CD4-positive, alpha-beta T cell treated with Interleukin-1 beta for 1 hour (primary cell): ENCODE measurements around the gene ACTL8.

Experiments
- DNase-seq, 2 donors: peaks; one replicate each; pipeline ENCODE4 v3.0.0-alpha.2; 2020 to 2022

Gene ACTL8

DNA sequence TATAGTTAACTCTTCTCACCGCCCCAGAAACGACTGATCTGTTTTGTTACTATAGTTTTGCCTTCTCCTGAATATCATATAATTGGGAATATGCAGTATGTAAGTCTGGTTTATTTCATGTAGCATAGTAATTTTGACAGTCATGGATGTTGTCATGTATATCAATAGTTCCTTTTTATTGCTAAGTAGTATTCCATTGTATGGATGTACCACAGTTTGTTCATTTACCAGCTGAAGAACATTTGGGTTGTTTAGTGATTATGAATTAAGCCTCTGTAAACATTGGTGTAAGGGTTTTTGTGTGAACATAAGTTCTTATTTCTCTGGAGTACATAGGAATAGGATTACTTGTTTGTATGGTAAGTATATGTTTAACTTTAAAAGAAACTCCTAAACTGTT lies 55.5 kb downstream of the ACTL8 start:
- no peak for DNase-seq

DNA sequence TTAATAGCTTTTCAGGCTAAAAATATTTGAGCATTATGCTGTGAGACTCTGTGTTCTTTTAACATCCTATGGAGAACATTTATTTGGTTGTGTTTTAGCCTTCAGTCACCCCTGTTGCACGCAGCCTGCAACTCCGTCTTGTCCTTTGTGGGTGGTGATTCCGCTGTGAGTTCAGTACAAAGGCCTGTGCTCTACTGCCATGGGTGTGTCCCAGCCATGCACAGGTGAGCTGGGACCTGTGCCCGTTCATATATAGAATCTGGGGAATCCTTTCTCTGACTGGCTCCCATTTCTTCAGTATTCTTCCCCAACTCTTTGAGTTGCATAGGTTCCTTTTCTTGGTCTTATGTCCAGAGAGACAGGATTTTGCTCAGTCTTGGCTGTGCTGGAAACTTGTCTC lies 61.4 kb downstream of the ACTL8 start:
- DNase-seq = no peak

GRCh38 chr1:17819129-17819802 lies 64.1 kb downstream of the ACTL8 start:
- DNase-seq = no peak

GRCh38 chr1:17820198-17820597 lies 65.1 kb downstream of the ACTL8 start:
- DNase-seq = no peak

DNA sequence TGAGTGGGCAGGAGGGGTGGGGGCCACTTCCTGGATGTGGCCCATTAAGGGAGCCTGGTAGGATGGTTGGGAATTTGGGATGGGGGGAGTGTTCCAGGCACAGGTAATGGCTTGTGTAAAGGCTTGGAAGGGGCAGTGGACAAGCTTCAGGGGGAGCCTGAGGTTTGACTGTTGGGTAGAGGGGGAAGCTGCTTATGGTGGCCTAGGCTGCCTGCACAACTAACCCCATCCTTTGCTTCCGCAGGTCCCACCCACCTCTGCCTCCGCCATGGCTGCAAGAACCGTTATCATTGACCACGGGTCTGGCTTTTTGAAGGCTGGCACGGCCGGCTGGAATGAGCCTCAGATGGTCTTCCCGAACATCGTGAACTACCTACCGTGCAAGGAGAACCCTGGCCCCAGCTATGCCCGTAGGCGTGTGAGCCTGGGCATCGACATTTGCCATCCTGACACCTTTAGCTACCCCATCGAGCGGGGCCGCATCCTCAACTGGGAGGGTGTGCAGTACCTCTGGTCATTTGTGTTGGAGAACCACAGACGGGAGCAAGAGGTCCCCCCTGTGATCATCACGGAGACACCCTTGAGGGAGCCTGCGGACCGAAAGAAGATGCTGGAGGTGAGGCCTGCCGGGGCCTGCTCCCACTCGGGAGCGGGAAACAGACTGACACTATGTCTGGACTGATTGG lies 67.8 kb downstream of the ACTL8 start:
- no peak for DNase-seq

DNA sequence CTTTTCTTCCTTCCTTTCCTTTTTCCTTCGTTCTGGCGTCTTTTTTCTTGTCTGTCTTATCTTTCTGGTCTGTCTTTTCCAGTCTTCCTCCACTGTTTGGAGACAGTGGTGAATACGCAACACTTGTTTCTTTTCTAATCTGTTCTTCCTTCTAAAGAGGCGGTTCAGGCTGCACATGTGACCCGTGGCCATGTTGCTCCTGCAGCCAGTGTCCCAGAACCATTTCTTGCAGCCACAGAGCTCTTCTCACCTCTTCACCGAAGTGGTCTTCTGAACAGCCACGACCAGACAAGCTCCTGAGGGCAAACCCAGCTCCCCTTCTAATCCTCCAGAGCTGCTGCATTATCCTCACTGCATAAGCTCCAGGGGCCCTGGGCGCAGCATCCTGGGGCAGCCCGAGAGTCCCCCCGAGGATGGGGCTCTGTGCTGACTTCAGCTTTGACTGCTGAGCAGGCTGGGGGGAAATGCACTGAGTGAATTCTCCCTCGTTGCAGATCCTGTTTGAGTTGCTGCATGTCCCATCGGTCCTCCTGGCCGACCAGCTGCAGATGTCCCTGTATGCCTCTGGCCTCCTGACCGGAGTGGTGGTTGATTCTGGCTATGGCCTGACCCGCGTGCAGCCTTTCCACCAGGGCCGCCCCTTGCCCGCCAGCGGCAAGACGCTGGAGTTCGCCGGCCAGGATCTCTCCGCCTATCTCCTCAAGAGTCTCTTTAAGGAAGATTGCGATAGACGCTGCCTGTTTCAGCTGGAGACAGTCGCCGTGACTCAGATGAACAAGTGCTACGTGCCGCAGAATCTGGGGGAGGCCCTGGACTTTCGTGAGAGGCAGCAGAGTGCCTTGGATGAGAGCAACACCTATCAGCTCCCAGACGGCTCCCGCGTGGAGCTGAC lies 70.4 kb downstream of the ACTL8 start:
- DNase-seq = no peak

DNA sequence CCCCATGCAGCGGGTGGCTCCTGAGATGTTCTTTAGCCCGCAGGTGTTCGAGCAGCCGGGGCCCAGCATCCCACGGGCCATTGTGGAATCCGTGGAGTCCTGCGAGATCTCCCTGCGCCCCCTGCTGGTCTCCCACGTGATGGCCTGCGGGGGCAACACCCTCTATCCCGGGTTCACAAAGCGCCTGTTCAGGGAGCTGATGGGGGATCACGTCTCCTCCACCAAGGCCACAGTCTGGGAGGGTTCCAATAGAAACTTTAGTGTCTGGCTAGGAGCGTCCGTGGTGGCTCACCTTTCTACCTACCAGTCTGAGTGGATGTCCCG lies 71.0 kb downstream of the ACTL8 start:
- DNase-seq = no peak

- no peak for DNase-seq
Measured at GRCh38 chr1:17828991-17829390, 73.9 kb downstream of the ACTL8 start.

- DNase-seq = no peak
Measured at GRCh38 chr1:17829579-17829978, 74.4 kb downstream of the ACTL8 start.

DNA sequence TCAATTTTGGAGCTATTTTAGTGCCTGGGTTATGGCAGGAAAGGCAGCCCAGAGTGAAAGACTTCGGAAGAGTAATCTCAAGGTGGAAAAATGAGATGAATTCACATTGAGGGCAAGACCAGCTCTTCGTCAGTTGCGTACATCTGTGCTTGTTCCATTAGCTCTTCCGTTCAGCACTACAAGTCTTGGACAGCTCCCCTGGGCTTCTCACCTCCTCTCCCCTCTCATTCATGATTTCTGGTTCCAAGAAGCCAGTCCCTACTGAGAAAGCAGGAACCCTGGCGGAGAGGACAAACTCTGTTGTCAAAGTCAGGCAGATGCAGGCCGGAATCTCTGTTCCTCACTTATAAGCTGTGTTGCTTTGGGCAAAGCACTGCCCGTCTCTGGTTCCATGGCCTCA lies 76.5 kb downstream of the ACTL8 start:
- DNase-seq = no peak

- no peak for DNase-seq
Measured at GRCh38 chr1:17833661-17834501, 78.7 kb downstream of the ACTL8 start.

DNA sequence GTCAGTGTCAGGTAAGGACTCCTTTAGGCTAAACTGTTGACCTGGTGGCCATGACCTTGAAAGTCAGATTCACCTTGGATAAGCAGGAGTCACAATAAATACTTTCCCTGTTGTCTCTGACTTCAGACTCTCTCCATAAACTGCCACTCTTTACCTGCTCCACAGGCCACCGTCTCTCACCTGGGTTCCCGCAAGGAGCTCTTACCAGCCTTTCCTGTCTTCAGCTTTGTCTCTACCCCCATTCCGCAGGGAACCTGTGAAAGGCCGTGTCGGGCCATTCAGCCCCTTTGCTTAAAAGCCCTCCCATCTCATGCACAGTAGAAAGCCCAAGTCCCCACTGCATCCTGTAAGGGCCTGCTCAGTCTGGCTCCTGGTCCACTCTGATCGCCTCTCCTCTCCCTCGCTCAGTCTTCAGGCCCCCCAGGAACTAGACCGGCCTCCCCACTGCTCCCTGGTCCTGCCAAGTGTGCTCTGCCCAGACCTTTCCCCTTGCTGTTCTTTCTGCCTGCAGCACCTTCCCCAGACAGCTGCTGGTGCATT lies 79.5 kb downstream of the ACTL8 start:
- no peak for DNase-seq

DNA sequence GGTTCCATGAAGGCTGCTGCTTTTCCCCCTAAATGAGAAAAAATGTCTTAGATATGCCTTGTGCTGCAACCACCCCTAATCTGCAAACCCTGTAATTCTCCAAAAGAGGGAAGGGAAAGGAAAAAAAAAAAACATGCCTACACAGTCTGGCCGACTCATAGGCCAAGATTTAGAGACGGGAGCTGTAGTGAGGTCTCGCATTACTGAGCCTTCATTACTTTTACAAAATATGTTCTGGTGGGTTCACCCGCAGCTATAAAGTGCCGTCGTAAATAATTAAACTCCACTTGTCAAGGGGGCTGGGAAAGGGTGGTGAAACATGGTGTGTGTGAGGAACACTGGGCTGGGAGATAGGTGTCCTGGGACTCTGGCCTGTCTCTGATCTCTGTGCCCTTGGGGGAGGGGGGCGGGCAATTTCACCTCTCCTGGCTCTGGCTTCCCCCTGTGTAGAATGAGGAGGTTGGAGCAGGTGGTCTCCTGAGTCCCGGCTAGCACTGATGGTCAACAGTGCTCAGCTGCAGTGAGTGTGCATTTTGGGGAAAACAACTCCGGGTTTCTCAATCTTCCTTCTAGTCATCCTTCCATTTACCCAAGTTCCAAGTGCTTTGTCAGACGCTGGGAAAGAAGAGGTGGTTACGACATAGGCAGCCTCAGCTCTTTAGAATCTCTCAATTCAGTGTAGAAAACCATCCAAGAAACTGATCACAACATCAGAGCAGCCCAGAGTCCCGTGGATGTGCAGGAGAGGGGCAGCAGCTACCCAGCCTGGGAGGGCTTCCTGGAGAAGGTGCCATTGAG lies 82.3 kb downstream of the ACTL8 start:
- DNase-seq = no peak

DNA sequence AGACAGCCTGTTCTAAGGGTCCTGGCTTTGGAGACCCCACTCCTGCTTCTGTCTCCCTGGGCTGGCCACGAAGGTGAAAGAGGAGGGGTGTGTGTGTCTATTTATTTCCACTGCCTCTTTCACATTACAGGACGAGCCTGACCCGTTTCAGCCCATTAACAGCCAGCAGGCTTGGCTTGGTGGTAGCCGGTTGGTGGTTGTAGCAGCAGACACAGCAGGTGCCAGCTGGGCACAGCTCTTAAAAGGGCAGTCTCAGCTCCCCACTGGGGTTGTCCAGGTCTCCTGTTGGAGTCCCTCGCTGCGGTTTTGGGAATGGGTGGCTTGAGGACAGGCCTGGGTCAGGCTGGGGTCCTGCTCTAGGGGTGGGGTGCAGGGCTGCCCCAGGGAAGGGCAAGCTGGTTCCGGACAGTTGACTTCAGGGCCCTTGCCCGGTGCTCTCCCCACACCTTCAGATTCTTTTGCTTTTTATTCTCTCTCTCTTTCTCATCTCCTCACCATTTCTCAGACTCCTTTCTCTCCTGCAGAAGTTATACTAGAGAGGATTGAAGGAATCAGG lies 84.6 kb downstream of the ACTL8 start:
- DNase-seq = no peak

DNA sequence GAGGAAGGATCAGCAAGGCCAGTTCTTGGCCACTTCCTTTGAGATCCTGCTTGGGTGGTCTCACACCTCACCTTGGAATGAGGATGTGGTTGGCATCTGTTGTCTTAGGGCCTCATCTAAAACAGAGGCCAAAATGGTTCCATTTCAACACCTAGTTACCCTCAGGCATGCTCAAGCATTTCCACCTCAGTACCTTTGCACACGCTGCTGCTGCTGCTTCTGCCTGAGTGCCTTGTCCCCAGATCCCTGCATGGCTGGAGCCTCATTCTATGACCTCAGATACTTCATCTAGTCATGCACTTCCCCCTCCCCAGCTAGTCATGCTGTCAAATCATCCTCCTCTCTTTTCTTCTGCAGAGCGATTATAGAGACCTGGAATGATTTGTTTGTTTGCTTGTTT lies 86.8 kb downstream of the ACTL8 start:
- no peak for DNase-seq

DNA sequence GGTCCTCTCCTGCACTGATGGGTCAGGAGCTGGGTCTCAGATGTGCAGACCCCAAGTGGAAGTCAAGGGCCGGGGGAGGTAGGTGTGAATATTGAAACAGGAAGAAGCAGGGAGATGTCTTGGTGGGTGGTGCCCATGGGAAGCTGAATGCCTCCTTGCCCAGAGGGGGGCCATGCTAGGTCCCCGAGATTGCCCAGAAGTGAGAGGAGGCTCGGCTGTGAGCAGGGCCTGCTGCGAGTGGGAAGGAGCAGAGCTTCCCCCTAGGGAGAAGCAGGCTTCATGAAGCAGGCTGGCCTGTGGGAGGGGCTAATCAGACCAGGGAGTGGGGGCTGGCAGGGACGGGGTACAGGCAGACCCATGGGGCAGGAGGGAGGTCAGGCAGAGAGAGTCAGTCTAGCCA lies 87.6 kb downstream of the ACTL8 start:
- no peak for DNase-seq

- DNase-seq = no peak
Measured at GRCh38 chr1:17844185-17844826, 89.2 kb downstream of the ACTL8 start.

DNA sequence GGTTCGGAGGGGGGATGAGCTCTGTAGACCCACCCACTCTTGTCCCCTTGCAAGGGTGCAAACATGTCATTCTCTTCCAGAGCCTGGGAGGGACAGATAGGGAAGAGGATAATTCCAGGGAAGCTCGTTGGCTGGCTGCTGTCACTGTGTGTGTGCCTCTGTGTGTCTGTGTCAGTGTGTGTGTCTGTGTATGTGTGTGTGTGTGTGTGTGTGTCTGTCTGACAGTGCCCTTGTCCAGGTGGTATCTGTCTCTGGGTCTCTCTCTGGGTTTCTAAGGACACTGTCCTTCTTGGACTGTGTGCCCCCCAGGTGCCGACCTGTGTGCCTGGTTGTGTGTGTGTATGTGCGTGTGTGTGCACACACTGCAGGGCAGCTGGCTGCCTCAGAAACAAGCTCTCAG lies 90.5 kb downstream of the ACTL8 start:
- no peak for DNase-seq

DNA sequence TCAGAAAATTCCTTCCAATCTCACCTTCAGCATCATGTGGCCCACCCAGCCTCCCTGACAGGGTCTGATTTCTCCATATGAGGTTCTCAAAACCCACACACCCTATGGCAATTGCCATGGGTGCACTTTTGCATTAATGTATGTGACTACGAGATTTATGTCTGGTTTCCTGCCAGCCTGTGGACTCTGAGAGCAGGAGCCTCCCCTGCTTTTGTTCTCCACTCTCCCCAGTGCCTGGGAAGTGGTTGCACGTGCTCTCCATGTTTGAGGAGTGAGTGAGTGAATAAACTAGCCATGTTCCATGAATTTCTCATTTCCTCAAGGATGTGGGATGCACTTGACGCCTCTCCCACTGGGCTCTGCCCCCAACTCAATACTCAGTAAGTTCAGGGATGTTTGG lies 91.2 kb downstream of the ACTL8 start:
- no peak for DNase-seq

DNA sequence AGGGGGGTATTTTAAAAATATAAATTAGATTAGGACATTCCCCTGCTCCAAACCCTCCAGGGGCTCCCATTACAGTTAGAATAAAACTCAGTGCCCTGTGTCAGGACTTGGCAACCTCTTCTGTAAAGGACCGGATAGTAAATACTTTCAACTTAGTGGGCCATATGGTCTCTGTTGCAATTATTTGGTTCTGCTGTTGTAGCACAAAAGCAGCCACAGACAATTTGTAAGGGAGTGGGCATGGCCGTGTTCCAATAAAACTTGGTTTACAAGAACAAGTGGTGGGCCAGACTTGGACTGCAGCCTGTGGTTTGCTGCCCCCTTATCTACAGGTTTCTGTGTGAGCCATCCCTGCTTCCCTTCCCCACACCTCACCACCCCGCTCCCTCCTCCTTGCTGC lies 92.0 kb downstream of the ACTL8 start:
- no peak for DNase-seq

- no peak for DNase-seq
Measured at GRCh38 chr1:17849216-17849615, 94.1 kb downstream of the ACTL8 start.
